ENCODE data around the gene LAS1L. TPM values are rescaled to one million over a fixed set of nuclear protein-coding genes. Genes with fewer than 3 reads are reported as not detected.
A peak's percentile ranks its signal among the peaks of the same experiment; 100 is the strongest.
"Not testable (repeated sequence)": the region's sequence is repeated elsewhere in the genome, so short reads cannot be mapped to it uniquely, and the experiment has no call there.

The LAS1L gene
- 13.7 TPM for total RNA-seq

GRCh38 chrX:65534450-65535292 lies at the start of gene LAS1L:
Gene LAS1L (minus strand): TSS chrX:65534787. CDS start chrX:65534715, 72 bp downstream.
- peak; percentile 85 for DNase-seq

- no peak for DNase-seq
These were observed 48.0 kb upstream of the LAS1L start for GRCh38 chrX:65582450-65583082.

- DNase-seq, result no peak
These were observed 47.2 kb upstream of the LAS1L start for GRCh38 chrX:65581661-65582339.

- DNase-seq, result no peak
These were observed 43.8 kb upstream of the LAS1L start for GRCh38 chrX:65578346-65578745.

- DNase-seq, result no peak
These were observed 41.6 kb upstream of the LAS1L start for GRCh38 chrX:65576160-65576559.

- DNase-seq, result no peak
These were observed 40.4 kb upstream of the LAS1L start for GRCh38 chrX:65575022-65575421.

GRCh38 chrX:65574356-65574755 lies 39.8 kb upstream of the LAS1L start:
- DNase-seq, result no peak

- no peak for DNase-seq
These were observed 38.4 kb upstream of the LAS1L start for GRCh38 chrX:65572971-65573370.

GRCh38 chrX:65562850-65563249 lies 28.3 kb upstream of the LAS1L start:
- not testable (repeated sequence) for DNase-seq

- DNase-seq, result no peak
These were observed 17.1 kb upstream of the LAS1L start for GRCh38 chrX:65551489-65552339.

GRCh38 chrX:65551086-65551485 lies 16.5 kb upstream of the LAS1L start:
- DNase-seq, result no peak

GRCh38 chrX:65545456-65545855 lies 10.9 kb upstream of the LAS1L start:
- no peak for DNase-seq

GRCh38 chrX:65537229-65537628 lies 2.6 kb upstream of the LAS1L start:
- no peak for DNase-seq

GRCh38 chrX:65536291-65536690 lies 1.7 kb upstream of the LAS1L start:
- DNase-seq, result no peak

- DNase-seq, result no peak
These were observed 2.6 kb downstream of the LAS1L start for GRCh38 chrX:65532016-65532415.

- no peak for DNase-seq
These were observed 5.8 kb downstream of the LAS1L start for GRCh38 chrX:65528705-65529340.

- no peak for DNase-seq
These were observed 6.3 kb downstream of the LAS1L start for GRCh38 chrX:65528293-65528692.

GRCh38 chrX:65524139-65524538 lies 10.4 kb downstream of the LAS1L start:
- DNase-seq, result no peak

GRCh38 chrX:65522739-65523372 lies 11.7 kb downstream of the LAS1L start:
- no peak for DNase-seq

GRCh38 chrX:65519530-65519929 lies 15.1 kb downstream of the LAS1L start:
- DNase-seq, result not testable (repeated sequence)

- DNase-seq, result not testable (repeated sequence)
These were observed 15.6 kb downstream of the LAS1L start for GRCh38 chrX:65518980-65519379.

Measured in occipital lobe (tissue), 2 donors.